ENCODE results near the gene DDX52. TPM values are rescaled to one million over a fixed set of nuclear protein-coding genes. Genes with fewer than 3 reads are reported as not detected.
A peak's percentile ranks its signal among the peaks of the same experiment; 100 is the strongest.
"Not testable (repeated sequence)": the region's sequence is repeated elsewhere in the genome, so short reads cannot be mapped to it uniquely, and the experiment has no call there.

DDX52 gene
- total RNA-seq, 1 donor from 2014 or later, result 37.9 TPM

DNA sequence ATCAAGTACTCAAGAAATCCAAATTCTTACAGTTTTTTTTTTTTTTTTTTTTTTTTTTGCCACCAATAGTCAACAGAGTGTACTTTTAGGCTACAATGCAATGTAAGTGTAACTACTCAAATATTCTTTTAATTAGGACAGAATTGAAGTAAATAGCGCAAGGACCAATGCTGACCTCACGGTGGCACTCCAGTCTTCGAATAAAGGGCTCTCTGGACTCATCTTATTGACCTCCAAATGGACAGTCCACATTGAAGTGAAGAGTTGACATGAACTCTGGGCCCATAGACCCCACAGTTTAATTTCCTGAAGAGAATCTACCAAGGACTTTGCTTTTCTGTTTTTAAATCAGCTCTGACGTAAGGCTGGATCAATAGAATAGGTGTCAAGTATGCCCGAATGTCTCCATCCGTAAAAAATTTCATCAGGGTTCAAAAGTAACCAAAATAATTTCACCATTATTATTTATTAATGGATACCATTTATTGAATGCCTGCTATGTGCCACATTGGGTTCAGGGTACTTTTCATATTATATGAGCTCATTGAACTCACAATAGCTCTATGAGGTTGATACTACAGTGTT is 7.3 kb upstream of the DDX52 start:
- DNase-seq (ENCODE audit: low spot score), result no peak

DNA sequence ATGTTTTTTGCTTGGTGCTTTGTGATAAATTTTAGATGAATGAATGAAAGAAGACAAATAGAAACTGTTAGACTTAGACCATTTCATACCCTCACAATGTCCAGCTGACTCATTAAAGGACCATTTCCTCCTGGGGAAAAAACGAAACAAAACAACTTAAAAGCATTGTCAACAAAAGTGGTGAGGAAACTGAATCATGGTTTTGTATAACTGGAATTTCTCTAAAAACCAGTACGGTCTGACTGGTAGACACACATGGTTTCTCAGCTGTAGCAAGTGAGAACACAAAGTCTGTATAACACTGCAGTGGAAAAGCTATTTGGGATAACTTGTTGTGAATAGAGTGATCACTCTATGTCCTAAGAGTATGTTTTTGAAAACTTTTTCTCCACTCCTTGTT is 5.3 kb upstream of the DDX52 start:
- no peak for DNase-seq (ENCODE audit: low spot score)

DNA sequence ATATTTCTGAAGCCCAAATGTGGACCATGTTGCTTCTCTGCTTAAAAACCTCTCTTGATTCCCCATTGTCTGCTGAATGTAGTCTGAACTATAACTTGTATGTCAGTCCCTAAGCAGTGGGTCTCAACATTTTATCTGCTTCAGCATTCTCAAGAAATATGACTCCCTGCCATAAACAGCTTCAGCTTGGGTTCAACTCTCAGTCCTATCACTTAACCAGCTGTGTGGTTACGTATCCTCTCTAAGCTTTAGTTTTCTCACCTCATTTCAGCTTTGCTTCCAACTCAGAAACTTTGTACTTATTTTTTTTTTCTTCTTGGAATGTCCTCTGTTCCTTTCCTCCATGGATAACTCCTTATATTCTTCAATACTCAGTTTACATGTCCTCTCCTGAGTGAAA is 4.6 kb upstream of the DDX52 start:
- DNase-seq (ENCODE audit: low spot score), result no peak

DNA sequence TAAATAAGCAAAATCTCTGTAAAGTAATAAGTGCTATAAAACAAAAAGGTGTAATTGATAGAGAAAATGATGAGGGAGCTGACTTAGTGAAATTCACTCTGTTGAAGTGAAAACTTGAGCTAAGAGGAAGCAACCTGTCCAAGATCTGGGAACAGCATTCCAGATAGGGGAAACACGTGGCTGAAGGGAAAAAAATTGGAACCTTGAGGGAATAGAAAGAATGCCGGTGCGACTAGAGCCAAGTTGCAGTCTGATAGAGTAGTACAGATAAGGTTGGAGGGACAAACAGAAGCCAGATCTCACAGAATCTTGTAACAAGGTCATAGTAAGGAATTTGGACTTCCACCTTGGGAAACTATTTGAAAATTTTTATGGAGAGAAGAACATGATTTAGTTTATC is 623 bp upstream of the DDX52 start:
- DNase-seq (ENCODE audit: low spot score), result no peak

DNA sequence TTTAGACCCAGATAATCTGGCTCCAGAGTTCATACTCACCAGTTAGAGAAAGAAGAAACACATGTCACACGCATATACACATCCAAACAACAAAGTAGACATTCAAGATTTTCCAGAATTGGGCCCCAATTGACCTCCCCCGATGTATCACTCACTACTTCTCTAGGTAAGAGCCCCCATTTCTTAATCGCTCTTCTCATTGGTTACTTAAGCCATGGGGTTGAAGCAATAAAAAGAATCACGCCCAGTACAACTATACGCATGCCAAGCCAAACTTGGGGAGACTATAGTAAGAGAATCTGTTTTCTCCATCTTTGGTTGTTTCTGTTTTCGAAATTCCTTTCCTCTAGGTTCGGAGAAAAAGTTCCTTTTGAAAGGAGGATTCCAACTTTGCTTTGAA is 565 bp downstream of the DDX52 start:
- no peak for DNase-seq (ENCODE audit: low spot score)

DNA sequence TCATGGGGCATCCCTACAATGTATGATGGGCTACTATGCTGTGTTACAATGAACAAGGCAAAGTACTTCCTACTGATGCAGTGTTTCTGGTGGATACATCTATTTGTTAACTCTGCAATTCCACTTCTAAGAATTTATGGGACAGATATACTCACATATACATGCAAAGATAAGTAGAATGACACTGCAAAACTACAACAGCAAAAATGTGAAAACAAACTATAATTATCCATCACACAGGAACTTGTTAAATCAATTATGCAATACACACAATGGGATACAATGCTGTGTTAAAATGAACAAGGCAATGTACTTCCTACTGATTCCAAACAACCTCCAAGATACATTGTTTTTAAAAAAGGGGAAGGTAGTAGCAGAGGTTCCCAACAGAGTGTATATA is 3.2 kb downstream of the DDX52 start:
- DNase-seq (ENCODE audit: low spot score), result no peak

DNA sequence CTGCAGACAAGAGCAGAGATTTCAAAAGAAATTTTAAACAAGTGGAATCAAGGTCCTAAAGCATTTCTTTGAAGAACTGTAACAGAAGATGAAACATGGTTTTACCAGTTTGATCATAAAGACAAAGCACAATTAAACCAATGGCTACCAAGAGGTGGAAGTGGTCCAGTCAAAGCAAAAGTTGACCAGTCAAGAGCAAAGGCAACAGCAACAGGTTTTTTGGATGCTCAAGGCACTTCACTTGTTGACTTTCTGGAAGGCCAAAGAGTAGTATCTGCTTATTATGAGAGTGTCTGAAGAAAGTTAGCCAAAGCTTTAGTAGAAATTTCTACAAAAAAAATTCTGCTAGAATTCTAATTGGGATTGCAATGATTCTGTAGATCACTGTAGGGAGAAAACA is 5.3 kb downstream of the DDX52 start:
- DNase-seq (ENCODE audit: low spot score), result no peak

DNA sequence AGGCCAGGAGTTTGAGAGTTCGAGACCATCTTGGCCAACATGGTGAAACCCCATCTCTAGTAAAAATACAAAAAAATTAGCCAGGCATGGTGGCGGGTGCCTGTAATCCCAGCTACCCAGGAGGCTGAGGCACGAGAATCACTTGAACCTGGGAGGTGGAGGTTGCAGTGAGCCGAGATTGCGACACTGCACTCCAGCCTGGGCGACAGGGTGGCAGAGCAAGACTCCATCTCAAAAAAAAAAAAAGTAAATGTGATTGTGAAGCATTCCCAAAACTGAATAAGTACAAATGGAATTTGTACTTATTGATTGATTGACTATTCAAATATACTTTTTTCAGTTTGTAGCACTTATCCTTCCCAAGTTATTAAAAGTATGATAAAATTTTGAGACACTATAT is 26.8 kb downstream of the DDX52 start:
- DNase-seq (ENCODE audit: low spot score), result not testable (repeated sequence)

DNA sequence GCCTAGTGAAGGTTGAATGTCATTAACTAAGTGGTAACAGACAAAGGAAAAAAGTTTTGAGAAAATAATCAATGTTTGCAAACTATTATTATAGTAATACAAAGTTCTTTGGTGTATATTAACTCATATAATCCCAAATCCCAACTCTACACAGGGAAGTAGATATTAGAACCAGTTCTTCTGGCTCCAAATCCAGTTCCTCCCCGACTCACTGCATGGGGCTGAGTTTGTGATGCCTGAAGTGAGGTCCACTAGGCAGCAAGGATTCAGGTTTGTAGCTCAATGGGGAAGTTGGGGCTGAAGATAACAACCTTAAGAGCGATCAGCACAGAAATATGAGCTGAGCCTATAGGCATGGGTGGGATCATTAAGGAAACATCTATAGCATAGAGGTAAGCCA is 28.4 kb downstream of the DDX52 start:
- no peak for DNase-seq (ENCODE audit: low spot score)

DNA sequence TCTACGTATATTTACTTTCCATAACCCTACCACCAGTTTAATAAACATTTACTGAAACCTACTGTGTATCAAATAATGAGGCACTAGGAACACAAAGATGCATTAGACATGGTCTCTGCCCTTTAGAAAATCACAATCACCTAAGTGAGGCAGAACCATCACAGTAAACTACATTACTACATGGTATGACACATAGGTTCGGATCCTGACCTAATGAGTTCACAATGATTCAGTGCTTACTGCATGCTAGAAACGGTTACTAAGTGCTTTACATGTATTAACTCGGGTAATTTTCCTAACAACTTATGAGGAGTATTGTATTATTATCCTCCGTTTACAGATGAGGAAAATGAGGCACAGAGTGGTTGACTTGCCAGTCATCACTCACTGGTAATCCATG is 28.9 kb downstream of the DDX52 start:
- DNase-seq (ENCODE audit: low spot score), result no peak

DNA sequence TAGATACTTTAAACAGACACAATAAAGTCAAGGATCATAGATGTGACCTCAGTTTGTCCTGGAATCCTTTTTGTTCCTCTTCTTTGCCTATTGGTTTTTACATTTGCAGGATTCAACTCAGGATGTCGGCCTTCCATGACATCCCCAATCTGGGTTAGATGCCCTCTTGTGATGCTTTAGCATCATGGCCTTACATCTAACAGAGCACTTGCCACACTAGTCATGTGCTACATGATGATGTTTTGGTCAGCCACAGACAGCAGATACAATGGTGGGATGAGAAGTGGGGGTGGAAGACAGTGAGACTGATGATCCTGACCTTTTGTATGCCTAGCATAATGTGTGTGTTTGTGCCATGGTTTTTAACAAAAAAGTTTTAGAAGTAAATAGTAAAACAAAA is 32.3 kb downstream of the DDX52 start:
- no peak for DNase-seq (ENCODE audit: low spot score)

DNA sequence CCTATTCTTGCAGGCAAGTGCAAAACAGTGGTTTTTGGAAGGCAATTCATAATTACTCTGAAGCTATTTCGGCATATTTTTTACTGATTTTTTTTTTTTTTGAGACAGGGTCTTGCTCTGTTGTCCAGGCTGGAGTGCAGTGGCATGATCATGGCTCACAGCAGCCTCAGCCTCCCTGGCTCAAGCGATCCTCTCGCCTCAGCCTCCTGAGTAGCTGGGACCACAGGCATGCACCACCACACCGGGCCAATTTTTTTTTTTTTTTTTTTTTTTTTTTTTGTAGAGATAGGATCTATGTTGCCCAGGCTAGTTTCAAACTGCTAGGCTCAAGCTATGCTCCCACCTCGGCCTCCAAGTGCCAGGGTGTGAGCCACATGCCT is 33.2 kb downstream of the DDX52 start:
- DNase-seq (ENCODE audit: low spot score), result not testable (repeated sequence)

DNA sequence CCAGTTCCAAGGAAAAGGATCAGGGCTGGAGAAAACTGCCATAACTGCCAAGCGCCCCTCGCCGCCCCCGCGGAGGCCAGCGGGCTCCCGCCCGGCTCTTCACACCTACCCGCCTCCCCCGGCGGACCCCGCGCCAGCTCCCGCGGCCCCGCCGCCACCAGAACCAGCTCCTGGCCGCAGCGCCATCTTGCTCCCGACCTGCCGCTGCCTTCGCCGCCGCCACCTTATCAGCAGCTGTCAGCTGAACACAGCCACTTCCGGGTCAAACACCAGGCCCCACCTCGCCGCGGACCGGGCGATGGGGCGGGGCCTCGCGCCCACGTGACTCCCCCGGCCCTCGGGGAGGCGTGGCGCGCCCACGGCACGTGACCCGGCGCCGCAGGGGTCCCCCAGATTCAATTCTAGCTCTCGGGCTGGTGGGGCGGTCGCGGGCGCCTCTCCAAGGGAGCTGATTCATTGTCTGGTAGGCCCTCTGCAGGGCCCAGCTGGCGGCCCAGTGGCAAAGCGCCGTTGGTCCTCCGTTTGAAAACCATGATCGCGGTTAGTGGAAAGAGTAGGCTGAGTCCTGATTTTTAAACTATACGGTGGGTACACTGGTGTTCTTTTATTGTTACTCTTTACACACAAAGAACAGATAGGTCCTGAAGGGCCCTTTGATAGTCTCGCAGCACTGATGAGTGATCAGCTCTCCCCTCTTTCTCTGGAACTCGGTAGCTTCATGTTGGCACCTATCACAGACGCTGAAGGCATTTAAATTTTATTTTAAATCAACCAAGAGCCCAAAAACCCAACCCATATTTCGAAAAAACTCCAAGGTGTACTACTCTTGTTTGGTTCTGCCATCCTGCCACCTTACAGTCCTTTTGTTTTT is 33.8 kb downstream of the DDX52 start, which contains the start of gene SYNRG:
Gene SYNRG (minus strand): TSS at position 249 of the 871 bp plus-strand sequence. CDS start 63 bp downstream, at position 186.
- DNase-seq (ENCODE audit: low spot score), result peak; percentile 95

DNA sequence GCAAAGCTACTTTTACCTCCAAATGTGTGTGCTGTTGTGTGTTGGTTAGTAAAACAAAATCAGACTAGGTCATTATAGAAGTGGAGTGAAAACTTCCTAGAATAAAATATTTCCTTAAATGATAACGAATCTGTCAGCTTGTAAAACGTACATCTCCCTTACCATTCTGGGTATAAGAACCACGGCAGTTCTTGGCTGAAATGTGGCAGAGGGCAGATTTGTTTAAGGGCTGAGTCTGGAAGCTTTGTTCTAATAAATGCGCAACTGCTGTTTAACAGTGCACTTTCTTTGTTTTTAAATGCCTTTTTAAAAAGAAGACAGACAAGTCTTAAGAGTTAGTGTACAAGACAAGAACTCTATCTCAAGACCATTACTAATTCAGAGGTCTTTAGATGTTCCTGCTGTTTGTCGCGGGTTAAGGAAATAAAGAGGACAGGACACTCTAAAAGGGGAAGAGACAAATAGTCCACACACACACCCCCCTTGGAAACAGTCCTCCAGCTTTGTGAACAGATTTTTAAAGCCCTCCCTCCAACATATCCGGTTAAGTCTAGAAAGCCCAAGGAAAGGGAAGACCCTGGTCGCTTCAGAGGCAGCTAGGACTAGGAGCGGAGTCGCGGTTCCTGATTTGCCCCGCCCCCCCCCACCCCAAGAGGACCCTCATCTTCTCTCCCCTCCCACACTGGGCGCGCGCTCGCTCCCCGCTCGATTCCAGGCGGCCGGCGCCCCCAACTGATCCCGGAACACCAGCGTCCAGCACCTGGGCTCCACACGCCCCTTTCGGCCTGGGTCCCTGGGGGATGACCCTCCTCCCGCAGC is 34.7 kb downstream of the DDX52 start:
- no peak for DNase-seq (ENCODE audit: low spot score)

DNA sequence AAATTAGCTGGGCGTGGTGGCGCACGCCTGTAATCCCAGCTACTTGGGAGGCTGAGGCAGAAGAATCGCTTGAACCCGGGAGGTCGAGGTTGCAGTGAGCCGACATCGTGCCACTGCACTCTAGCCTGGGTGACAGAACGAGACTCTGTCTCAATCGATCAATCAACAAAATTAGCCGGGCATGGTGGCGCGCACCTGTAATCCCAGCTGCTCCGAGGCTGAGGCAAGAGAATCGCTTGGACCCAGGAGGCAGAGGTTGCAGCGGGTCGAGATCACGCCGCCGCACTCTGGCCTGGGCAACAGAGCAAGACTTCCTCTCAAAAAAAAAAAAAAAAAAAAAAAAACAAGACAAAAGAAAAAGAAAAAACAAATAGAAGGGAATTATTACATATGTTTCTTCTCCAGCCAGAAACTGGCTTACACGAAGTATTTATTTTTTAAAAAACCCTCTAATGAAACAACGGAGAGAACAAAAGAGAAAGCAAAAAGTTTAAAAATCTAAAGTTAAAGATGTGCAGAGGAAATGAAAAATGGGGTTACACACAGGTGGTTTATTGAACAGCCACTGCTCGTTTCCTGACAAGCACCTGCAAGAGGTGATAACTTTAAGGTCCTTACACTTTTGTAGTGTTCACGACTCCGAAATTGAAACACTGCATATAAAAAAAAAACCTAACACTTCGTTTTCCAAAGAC is 35.5 kb downstream of the DDX52 start:
- DNase-seq (ENCODE audit: low spot score), result no peak

DNA sequence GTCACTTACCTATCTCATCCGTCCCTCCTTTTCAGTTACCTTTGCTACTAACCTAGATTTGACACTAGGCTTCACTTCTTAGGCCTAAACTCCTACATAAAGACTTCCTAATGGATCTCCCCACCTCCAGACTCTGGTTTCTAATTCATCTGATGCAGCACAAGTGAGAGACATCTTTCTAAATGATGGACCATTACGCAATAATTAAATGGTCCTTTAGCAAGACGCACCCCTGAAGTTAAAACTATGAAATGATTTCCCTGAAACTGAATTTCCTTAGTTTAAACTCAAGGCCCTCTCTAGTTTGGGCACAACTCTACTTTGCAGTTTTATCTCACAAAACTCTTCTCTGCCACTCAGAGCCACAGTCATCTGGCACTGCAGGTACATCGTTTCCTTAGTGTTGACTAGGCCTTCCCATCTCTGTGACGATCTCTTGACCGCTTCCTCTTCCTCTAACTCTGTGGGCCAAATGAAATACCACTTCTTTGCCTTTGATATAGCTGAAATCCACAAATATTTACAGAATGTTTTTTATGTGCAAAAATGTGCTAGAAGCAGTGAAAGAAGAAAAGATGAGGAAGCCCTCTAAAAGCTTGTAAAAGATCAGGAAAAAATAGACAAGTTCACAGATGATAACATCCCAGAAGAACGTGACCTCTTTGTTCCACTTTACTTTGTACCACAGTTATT is 37.3 kb downstream of the DDX52 start:
- no peak for DNase-seq (ENCODE audit: low spot score)

DNA sequence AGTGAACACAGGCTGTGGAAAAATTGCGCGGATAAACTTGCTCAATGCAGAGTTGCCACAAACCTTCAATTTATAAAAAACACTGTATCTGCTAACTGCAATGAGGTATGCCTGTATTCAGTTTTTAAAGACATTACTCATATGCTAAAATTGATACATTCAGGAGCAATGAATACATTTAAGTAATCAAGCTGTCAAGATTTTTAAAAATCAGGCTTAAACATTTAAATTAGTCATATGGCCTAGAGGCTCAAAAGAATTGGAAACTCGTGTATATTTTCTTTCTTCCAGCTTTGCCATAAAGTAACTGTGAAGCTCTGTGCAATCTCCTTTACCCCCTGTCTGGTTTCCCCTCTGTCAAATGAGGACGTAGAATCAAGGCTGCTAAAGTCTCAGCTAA is 38.2 kb downstream of the DDX52 start:
- no peak for DNase-seq (ENCODE audit: low spot score)

DNA sequence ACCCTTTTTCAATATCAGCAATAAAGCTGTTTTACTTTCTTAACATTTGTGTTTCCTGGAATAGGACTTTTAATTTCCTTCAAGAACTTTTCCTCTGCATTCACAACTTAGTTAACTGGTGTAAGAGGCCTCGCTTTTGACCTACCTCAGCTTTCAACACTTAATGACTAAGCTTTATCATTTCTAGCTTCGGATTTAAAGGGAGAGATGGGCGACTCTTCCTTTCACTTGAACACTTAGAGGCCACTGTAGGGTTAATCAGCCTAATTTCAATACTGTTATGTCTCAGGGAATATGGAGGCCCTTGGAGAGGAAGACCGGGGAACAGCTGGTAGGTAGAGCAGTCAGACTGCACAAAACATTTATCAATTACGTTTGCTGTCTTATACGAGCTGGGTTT is 38.7 kb downstream of the DDX52 start:
- DNase-seq (ENCODE audit: low spot score), result no peak

DNA sequence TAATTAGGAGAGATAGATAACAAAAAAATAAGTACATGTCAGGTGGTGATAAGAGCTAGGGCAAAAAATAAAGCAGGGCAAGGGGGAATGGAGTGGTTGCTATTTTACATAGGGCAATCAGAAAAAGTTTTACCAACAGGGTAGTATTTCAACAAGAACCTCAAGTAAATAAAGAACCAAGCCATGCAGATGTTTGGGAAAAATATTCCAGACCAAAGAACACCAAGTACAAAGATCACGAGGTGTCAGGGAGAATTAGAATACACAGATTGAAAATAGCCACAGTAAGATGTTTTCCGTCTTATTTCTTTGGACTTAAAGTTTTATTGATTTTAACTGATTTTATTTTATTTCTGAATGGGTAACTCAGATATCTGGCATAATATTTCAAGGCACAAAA is 45.1 kb downstream of the DDX52 start:
- no peak for DNase-seq (ENCODE audit: low spot score)

DNA sequence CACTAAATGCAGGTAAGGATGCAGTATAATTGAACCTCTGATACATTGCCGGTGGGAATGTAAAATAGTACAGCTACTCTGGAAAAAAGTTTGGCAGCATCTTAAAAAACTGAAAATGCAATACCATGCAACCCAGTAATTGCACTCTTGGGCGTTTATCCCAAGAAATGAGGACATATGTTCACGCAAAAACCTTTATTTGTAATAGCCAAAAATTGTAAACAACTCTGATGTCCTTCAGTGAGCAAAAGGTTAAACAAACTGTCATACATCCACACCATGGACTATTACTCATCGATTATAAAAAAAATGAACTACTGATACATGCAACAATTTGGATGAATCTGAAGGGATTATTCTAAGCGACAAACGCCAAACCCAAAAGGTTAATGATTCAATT is 51.0 kb downstream of the DDX52 start:
- DNase-seq (ENCODE audit: low spot score), result no peak

DNA sequence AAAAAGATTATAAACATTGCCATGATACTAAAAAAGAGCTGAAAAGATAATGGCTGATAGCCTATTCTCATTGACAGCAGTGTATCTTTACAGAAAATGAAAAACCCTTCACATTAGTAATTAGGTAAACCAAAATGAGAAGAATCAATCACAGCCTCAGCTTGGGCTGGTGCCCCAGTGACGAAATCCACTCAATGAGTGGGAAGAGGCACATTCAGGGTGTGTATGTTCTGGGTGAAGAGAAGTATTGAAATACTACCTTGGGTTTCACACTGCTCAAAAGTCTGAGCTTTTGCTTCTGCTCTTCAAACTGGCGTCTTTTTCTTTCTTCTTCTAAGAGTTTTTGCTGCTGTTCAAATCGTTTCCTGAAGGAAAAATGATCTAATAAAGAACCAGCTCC is 58.2 kb downstream of the DDX52 start:
- no peak for DNase-seq (ENCODE audit: low spot score)
